Lower leg skin (tissue), 3 donors: ENCODE results near the gene SIRPG.

Experiments used
- CTCF ChIP-seq, 3 donors: fragments of 450-650 bp; IDR thresholded peaks; one replicate each; pipeline ENCODE4 v1.5.1; 2016; ENCODE audit warnings: antibody characterized with exemption in 3 of 3, mild to moderate bottlenecking in 3 of 3, moderate library complexity in 2 of 3
- POLR2A ChIP-seq, 2 donors: fragments of 450-650 bp; IDR thresholded peaks; one replicate each; pipeline ENCODE4 v1.6.1; 2016 to 2017; ENCODE audit warnings: antibody characterized with exemption in 2 of 2, mild to moderate bottlenecking in 1 of 2, moderate library complexity in 1 of 2

GRCh38 chr20:1657556-1658334 is at the start of gene SIRPG:
- TF ChIP-seq CTCF (IDR thresholded peaks at IDR 0.05) (no peak), POLR2A (IDR thresholded peaks at IDR 0.05) (no peak)
